ENCODE data around the gene ERMARD.

DNA sequence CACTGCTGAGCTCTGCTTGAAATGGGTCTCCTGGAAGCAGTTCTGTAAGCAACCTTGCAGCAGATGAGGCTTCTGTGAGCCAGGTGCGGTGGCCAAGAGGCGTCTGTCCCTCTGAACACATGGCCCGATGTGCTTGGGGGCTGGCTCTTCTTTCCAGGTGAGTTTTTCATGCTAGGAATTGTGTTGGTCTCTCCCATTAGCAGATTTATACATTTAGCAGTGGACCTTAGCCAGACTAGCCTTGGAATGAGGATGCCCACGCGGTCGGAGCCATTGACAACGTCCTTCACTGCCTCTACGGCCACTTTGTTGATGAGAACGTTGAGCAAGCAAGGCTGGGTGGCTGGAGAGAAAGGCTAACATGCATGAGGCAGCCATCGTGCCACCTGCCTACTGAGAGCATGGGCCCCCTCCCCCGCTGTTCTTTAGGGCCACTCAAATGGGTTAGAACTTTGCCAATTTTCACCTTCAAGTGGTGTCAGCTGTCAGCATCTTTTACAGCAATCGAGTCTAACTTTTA is 33.5 kb downstream of the ERMARD start:
- no peak for TF ChIP-seq CTCF (conservative IDR thresholded peaks at IDR 0.05; ENCODE audit: low read length)
- TF ChIP-seq EZH2phosphoT487 (IDR thresholded peaks at IDR 0.05; ENCODE audit: borderline replicate concordance, low read depth, low read length) = no peak
